DMS153 treated with DMSO at 0.1 percent for 48 hours (cell line): ENCODE data around the gene FOXL2.

Experiments
- DNase-seq: peaks from one replicate; lab custom pipeline; 2025; ENCODE audit not compliant: unreplicated experiment; lab: John Stamatoyannopoulos, UW

FOXL2 gene

DNA sequence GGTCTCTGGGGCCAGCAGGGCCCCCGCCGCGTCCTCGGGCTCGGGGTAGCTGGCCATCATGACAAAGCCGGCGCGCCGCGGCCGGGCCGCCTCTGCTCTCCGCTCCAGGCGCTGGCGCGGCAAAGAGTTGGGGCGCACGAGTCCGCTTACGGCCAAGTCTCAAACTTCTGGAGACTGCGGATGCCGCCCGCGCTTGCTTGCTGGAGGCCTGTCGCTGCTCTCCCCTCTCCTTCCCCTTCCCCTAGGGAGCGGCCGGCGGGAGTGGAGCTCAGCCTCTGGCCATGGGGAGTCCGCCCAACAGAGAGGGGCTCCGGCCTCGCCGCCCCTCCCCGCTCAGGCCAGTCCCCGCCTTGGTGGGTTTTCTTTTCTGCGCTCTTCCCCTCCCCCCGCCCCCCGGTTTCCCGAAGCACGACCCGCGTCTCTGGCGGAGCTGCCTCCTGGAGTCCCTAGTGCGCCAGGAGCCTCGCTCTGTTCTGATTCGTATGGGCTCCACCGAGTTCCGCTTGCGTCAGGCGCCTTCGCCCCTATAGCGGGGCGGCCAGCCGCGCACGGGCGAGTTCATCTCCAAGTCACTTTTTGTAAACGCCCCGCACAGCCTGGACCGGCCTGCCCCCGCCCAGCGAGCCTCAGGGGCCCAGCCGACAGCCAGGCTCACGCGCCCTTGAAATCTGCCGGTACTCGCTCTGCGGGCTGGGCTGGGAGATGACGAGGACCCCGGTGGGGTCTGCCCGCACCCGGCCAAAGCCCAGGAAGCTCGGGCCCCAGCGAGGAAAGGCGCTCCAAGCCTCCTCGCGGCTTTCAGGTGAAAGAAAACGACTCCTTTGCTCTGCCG, at the start of gene FOXL2, which contains the start of gene FOXL2NB:
Gene FOXL2 (minus strand): TSS at position 475 of the 832 bp plus-strand sequence. CDS start 415 bp downstream, at position 60.
Gene FOXL2NB (plus strand): TSS at position 555 of the 832 bp plus-strand sequence. CDS start 148 bp downstream, at position 703.
- no peak for DNase-seq

DNA sequence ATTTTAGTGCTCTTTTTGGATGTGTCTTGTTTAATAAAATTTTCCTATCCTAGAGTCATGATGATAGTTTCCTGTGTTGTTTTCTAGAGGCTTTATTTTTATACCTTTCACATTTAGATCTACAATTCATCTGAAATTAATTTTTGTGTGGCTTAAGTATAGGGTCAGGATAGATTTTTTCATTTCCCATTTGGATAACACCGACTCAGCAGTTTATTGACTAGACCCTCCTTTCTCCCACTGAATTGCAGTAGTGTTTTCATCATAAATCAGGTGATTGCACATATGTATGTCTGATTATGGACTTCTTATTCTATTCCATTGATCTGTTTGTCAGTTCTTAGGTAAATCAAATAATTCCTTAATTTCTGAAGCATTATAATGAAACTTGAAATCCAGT, 48.8 kb upstream of the FOXL2 start:
- no peak for DNase-seq

DNA sequence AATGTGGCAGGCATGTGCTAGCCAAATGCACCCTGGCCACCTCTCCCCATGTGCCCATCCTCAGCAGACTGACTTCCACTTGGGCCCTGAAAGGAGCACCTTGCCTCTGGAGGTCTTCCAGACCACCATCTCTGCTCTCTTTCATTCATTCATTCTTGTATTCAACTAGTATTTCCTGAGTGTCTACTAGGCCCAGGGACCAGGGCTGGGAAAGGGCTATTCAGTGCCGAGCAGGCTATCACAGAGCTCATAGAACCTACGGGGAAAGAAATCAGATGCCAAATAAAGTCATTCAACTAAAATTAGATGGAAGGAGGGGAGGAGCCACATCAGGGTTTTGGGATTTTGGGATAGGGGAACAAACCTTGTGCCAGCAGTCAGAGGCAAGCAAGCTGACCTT, 40.2 kb upstream of the FOXL2 start:
- no peak for DNase-seq

DNA sequence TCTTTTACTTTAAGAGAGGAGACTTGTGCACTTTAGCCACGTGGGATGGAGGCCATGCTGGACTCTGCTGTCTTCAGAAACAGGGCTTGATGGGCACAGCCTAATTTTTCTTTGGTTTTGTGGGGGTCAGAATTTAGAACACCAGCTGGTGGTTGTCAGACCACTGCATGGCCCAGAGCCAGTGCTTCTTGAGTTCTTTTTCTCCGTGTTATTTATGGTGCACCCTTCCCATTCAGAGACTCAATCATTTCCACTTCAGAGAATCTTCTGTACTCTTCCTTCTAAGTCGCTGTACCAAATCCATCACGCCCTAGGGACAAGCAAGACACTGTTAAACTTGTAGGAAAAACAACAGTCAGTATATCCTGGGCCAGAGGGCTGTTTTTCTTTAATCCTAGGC, 39.0 kb upstream of the FOXL2 start:
- no peak for DNase-seq

DNA sequence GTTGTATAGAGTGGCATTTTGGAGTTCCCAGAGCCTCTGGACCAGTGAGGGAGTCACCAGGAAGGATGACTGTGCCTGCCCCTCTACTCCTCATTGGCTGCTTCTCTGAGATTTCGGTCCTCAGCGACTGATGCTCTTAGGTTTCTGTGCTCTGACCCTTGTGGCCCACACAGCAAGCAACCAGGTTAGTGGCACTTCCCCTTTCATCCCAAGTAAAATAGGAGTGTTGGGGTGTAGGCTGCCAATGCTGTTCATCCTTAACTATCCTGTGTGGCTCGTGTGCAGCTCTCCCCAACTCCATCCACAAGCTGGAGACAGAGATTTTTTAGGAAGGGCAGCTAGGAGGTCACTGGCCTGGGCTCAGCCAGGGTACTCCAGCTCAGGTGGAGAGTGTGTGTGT, 37.9 kb upstream of the FOXL2 start:
- no peak for DNase-seq

DNA sequence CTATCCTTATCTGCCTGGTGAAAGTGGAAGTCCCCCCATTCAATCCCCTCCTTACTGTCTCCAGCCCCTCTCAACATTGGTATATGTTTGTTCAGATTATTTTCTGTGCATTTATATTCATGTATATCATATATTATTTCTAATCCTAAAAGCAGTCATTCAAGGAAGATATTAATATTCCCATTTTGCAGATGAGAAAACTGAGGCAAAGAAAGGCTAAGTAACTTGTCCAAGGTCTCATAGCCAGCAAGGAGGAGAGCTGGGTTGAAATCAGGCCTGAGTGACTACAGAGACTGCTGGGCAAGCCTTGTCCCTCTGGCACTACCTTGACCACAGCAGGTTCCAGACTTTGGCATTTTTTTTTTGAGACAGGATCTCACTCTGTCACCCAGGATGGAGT, 29.1 kb upstream of the FOXL2 start:
- DNase-seq, result no peak

DNA sequence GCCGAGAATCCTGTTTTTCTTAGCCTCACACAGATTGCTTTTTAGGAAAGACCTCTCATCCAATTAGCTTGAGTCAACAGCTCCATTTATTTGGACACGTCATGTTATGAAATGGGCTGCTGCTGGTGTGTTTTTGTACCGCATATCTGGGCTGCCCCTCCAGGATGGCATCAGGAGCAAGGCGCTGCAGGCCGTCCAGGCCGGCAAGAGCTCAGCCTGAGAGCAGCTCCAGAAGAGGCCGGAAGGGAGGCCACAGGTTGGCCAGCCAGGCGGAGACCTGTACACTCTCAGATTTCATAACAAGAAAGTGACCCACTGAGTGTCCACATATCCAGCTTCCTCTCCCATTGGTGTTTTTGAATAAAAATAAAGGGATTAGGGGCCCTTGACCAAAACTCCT, 28.4 kb upstream of the FOXL2 start:
- DNase-seq, result no peak

DNA sequence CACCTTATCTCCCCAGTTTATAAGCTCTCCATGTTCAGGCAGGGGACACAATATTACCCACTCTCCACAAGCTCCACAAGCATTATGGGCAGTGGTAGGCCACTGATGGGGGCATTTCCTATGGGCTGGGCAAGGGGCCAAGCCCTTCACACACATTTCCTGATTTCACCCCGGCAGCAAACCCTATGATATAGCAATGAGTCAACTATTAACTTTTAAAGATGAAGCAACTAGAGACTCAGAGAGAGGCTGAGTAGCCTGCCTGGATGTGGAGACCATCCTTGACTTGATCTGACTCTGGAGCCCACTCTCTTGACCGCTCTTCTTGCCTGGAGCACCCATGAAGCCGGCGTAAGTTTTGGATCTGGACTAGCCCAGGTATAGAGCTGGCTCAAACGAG, 27.5 kb upstream of the FOXL2 start:
- no peak for DNase-seq

DNA sequence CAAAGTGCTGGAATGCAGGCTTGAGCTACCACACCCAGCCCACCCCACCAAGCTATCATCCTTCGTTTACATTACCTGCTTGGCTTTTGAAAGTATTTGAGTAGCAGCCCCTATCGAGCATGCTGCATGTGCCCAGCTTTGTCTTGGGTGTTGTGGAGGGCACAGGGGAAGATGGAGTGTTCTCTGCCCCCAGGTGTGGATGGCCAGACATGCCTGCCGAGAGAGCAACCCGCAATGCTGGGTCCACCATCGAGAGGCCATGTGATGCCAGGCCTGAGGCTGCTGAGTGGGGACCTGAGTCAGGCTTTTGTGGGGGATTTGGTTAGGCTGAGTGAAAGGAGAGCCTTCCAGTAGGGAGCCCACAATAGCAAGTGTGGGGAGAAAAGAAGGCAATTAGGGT, 26.0 kb upstream of the FOXL2 start:
- DNase-seq, result no peak

DNA sequence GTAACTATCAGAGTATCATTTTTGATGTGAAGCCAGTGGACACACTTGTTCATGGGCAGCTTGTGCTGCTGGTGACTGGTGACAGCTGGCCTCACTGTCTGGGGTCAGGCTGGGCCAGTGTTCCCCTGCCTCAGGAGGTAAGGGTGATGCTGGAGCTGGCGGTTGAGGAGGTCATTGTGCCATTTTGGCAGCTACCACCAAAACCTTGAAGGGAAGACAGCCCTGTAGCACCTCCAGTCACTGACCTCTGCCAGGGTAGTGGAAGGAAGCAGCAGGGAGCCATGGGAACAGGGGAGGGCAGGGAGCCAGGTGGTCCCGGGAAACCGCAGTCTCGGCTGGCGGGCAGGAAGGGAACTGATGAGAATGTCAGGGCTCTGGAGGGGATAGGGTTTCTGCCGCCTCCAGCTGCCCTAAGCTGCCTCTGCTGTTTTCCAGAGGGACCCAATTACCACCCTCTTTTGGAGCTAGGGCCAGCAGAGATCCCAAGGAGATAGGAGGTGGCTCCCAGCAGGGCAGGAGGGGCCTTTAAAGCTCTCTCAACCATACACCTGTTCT, 24.9 kb upstream of the FOXL2 start:
- no peak for DNase-seq

DNA sequence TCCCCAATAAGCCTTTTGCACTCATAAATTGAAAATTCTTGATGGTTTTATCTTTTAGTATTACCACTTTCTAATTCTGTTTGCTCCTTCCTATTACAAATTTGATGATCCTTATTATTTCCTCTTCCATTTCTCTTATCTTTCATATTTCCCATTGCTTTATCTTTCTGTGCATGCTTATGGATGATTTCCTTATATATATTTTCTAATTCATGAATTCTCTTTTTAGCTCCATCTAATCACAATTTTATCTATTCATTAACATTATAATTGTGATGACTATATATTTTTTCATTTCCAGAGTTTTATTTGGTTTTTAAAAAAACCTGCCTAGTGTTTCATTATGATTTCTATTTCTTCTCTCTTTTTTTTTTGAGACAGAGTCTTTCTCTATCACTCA, 18.0 kb upstream of the FOXL2 start:
- no peak for DNase-seq

DNA sequence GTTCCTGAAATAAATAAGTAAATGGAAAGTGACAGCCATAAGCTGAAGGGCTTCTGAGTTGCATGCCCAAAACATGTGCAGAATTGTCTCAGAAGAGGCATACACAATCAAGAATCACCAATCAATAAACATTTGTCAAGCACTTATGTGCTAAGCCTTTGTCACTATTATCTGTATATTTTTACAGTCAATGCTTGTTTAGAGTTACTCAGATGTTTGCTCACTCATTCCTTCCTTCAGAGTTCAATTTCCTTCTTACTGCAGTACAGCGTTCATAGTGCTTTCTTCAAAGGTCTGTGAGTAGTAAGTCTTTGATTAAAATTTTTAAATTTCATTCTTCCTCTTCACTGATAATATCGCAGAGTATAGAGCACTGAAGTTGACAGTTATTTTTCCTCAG, 17.3 kb upstream of the FOXL2 start:
- no peak for DNase-seq

DNA sequence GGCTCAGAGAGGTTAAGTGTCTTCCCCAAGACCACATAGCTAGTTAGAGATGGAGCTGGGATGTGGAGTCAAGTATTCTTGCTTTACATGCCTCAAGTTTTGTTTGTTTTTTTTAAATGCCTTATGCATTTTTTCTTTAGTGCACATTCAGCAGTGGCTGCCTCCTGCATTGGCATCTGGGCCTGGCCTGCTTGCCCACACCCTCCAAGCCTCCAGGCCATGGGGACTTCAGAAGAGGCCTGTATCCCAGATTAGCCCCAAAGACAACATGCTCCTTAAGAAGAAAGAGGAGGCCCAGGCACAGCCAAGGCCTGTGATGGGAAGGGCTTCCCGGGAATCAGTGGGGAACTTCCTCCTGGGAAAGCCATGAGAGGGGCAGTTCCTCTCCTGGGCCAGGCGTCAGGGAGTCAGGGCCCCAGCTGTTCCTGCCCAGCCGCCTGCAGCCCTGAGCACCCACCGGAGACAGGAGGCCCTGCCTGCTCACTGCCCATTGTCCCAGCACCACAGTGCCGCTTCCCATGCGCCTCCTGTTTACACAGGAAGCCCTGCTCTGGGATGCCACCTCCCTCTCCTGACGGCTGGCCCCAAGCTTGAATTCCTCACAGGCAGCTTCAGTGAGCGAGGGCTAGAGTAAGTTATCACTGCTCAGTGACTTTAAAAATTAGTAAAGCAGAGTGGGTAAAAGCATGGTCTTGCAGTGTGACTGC, 16.1 kb upstream of the FOXL2 start:
- DNase-seq, result no peak

DNA sequence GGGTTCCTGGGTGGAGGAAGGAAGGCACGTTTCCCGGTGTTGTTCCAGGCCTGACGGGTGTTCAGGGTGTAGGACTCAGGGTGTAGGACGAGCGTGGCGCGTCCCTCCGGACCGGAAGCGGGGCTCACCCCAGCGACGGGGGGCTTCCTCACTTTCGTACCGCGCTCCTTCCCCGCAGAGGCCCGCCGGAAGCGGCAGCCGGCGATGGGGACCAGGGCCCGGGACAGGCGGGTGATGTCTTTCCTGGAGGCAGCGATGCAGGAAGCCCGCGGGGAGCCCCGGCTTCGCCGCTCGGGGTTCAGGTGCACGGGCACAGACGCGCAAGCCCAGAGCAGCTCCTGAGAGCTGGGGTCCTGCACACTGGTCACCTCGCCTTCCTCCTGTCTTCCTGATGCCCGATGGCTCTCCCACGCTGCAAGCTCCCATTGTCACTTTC, 13.5 kb upstream of the FOXL2 start:
- DNase-seq, result no peak

DNA sequence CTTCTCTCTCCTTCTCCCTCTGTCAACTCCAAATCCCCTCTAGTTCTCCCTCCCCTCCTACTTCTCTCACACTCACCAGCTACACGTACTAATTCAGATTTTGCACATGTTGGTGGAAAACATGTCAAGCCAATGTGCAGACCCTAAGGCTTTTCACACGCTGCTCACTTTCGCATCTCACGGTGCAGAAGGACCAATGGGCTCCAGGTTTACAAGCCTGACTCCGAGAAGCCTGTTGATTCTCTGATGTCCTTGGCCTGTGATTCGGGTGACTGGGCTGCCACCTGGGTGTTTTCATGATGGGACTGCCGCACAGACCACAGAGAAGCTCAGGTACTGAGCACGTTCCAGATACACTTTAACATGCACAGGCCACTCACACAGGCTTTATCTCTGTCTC, 3.8 kb upstream of the FOXL2 start:
- DNase-seq, result no peak

DNA sequence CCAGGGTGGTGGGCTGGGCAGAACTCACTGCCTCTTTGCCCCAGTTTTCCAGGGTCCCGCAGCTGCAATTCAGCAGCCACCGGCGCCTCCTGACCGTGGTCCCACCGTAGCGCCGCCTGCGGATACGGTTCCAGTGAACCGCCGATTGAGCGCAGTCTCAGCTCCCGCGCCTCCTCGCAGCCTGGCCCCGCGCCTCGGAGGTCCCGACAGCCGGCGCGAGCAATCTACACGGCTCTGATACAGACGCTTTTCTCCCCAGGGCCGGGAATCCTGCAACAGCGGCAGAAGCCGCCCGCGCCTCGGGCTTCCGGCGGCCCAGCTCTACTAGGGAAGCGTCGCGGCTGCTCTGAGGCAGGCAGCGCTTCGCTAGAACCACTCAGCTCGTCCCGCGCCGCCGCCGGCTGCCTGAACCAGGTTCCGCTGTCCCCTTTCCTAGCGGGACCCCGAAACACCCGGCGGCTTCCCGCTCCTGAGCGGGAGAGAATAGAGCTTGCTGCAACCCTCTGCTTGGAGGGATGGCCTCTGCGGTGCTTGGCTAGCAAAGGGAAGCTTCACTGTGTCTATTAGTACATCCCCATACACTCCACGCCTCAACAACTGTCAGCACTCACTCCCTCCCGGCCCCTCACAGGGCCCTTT, 3.2 kb upstream of the FOXL2 start:
- no peak for DNase-seq

DNA sequence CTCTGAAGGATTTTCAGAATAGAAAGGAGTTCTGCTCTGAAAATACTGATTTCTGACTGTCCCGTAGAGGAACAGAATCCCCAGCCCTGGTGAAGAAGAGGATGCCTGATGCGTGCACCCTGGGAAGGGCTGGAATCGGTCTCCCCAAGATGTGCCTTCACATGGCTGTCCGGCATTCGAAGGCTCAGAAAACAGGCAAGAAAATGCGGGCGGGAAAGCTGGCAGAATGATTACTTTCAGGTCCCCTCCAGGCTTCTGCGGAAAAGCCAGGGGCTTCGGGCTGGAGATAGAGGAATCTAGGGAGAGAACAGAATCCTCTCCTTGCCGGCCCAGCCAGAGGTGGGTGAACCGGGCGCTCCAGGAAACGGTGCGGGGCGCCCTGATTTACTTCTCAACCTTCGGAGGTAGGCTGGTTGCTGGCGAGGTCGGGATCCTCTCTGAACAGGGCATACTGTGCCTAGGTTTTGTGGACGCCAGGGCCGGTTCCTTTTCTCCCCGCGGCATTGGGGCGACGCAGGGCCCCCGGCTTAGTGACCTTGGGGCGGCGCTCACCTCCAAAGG, 2.6 kb upstream of the FOXL2 start:
- no peak for DNase-seq

DNA sequence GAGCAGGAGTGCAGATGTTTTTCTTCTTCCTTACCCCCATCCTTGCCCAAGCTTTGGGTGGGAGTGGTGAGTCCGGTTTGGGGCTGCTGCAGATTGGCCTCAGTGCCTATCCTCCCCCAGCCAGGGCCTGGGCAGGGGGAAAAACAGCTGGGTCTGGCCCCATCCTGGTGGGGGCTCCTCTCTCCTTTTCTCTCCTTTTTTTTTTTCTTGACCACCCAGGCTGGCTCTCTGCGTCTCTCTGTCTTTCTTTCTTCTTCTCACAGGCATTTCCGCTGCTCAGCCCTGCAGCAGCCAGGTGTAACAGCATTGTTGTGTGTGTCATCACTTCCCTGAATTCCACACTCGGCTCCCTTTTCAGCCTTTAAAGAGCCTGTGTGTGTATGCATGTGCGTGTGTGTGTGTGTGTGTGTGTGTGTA, 2.1 kb upstream of the FOXL2 start:
- DNase-seq, result no peak

DNA sequence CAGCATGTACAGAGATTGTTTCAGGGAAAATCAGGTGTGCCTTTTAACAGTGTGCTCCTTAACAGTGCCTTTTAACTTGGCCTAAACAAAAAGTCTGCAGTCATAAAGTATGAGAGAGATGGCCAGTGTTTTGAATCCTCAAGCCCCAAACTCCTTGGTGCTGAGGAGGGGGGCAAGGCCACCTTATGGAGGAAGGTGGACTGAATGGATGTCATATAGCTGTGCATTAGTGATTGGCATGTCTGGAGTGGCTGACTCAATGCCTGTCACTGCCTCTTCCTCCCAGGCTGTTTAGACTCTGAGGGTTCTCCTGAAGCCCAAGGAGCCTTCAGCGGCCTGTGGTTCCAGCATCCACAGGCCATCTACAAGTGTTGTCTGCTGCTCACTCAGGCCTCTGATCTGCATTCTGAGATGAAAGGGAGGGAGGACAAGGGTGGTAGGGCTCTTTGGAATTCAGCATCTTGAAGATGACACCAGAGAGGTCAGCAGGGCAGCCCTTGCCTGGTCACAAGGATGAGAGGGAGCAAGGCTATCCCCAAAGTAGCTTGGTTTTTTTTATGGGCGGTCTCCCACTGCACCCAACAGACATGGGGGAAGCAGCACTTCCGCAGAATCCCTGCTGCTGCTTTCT, 1.5 kb upstream of the FOXL2 start:
- DNase-seq, result no peak

DNA sequence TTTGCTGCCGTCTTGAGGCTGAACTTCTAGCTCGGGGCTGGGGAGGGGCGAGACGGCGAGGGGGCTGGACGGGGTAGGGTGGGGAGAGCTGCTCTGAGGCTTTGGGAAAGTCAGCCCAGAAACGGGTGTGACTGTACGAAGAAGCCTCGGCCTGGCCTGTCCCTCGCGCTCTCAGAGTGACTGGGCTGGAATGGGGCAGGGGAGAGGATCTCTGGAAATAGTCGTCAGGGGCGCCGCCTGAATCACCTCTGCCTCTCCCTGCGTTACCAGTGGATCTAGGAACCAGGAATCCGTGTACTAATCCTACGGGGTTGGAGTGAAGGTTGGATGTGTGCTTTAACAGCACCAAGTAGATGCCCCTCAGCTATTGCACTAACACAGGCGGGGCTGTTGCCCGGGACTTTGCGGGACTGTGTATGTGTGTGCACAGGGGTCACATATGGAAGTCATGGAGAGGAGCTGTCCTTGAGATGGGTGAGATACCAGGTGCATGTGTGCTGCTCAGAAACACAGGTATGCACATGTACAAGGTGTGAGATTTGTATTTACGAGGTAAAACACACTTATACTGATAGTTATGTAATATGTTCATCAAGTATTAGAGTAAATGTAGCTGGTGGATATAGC, 671 bp upstream of the FOXL2 start:
- no peak for DNase-seq
